CD4-positive, alpha-beta T cell (primary cell): Measurements from ENCODE around the gene ECPAS. TPM values are rescaled to one million over a fixed set of nuclear protein-coding genes. Genes with fewer than 3 reads are reported as not detected.

ENCODE experiments used
- ATAC-seq: fragments of 200-7000 bp; cut with Tn5 transposase; one replicate; pipeline ENCODE4 v1.10.0; 2022; ENCODE audit warnings: mild to moderate bottlenecking; ENCODE audit not compliant: poor library complexity
- CTCF ChIA-PET: fragments of 350-600 bp; sonication (Branson Sonifier 250); formaldehyde crosslinking; loops from one replicate; lab custom pipeline; 2021; ENCODE audit warnings: antibody characterized with exemption, inconsistent platforms; lab: Charles Lee
- POLR2A ChIA-PET: fragments of 350-600 bp; sonication (Branson Sonifier 250); formaldehyde crosslinking; loops from one replicate; lab custom pipeline; 2021; ENCODE audit warnings: antibody characterized with exemption, inconsistent platforms; lab: Charles Lee
- DNase-seq, 14 experiments: peaks; one replicate each; pipeline ENCODE4 v3.0.0-alpha.2; 2013 to 2020; ENCODE audit warnings: mixed read lengths in 2 of 14
- H3K27ac ChIP-seq, 2 donors: one replicate each; pipeline versions ENCODE4 v1.5.1 to v1.7.0; 2013; ENCODE audit warnings: low read length in 2 of 2, low read depth in 1 of 2, mild to moderate bottlenecking in 1 of 2
- H3K27me3 ChIP-seq, 2 experiments: 1 replicate in 1 of 2; 2 replicates in 1 of 2; pipeline versions ENCODE4 v1.6.1 to v1.7.0; 2013; ENCODE audit warnings: low read length in 2 of 2, control low read depth in 1 of 2, mild to moderate bottlenecking in 1 of 2, moderate library complexity in 1 of 2; ENCODE audit not compliant: insufficient read depth in 2 of 2, control insufficient read depth in 1 of 2
- H3K36me3 ChIP-seq: one replicate; pipeline ENCODE4 v1.6.1; 2013; ENCODE audit warnings: low read length, control low read depth; ENCODE audit not compliant: insufficient read depth
- H3K4me1 ChIP-seq: one replicate; pipeline ENCODE4 v1.6.1; 2013; ENCODE audit warnings: low read length, control low read depth; ENCODE audit not compliant: insufficient read depth
- H3K4me3 ChIP-seq: one replicate; pipeline ENCODE4 v1.5.1; 2013; ENCODE audit warnings: mild to moderate bottlenecking, low read length, moderate library complexity
- H3K9me3 ChIP-seq, 2 experiments: 1 replicate in 1 of 2; 2 replicates in 1 of 2; pipeline versions ENCODE4 v1.6.1 to v1.7.0; 2013; ENCODE audit warnings: low read length in 2 of 2, mild to moderate bottlenecking in 2 of 2, control low read depth in 1 of 2, moderate library complexity in 1 of 2; ENCODE audit not compliant: control insufficient read depth in 1 of 2, insufficient read depth in 1 of 2
- H3K27ac Mint-ChIP-seq: one replicate; pipeline ENCODE4 v1.8.0; 2020; ENCODE audit warnings: mixed read lengths
- H3K27me3 Mint-ChIP-seq: one replicate; pipeline ENCODE4 v1.8.0; 2021; ENCODE audit warnings: mixed read lengths
- H3K36me3 Mint-ChIP-seq: one replicate; pipeline ENCODE4 v1.8.0; 2021; ENCODE audit warnings: low read depth, mixed read lengths
- H3K4me1 Mint-ChIP-seq: one replicate; pipeline ENCODE4 v1.8.0; 2021; ENCODE audit warnings: low read depth, mixed read lengths
- H3K4me3 Mint-ChIP-seq: one replicate; pipeline ENCODE4 v1.8.0; 2020; ENCODE audit warnings: mild to moderate bottlenecking, mixed read lengths
- H3K9me3 Mint-ChIP-seq: one replicate; pipeline ENCODE4 v1.8.0; 2020; ENCODE audit warnings: mixed read lengths
- intact Hi-C, 2 experiments: fragments of 100-400 bp; cut with DNase I in 1 of 2; cut with micrococcal nuclease in 1 of 2; formaldehyde crosslinking; loops; one replicate each; pipeline versions ENCODE4 v1.15.1 to v1.9.0; 2023 to 2025; cut with DNase I, micrococcal nuclease
- total RNA-seq, 174 experiments: library from RNA in 2 of 174; stranded (reverse) in 2 of 174; gene quantifications; one replicate each; pipeline ENCODE4 v1.2.3 and lab custom pipeline; 2021 to 2026
- TF ChIP-seq, protein P1 (sequence below): fragments of 200-600 bp; IDR thresholded peaks from one replicate; pipeline ENCODE4 v1.8.0; 2022; ENCODE audit warnings: antibody characterized with exemption, mild to moderate bottlenecking

ECPAS gene
- total RNA-seq, 2 experiments from 2014 or later = 36.6 to 37.5 TPM

DNA sequence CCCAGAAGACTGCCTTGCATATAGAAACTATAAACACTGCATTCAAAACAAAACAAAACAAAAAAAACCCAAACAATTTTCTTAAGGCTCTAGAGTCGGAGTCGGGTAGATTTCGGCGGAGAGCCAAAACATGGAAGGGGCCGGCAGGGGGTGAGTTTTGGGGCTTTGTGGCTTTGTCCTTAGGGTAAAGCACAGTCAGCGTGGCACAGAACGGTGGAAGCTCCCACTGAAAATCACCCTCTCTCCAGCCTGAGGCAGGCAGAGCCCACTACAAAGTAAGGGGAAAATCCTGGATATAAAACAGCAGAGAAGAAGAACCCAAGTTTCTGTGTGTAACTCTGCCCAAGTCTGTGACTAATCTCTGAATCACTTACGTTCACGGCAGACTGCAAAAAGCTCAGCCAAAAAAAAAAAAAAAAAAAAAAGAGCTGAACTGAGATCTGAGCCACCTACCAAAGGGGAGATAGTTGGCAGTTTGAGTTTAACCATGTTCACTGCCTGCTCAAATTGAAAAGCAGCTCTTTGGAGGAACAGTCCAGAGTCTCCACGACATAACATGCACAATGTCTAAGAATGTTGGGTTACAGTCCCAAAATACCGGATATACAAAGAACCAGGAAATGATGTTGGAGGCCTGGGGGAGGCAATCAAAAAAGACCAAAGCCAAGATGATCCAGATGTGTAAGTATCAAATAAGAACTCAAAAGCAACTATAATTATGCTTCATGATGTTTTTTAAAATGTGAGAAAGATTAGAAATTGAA, 127.5 kb downstream of the ECPAS start:
- no peak overlapping the region for H3K27ac Mint-ChIP-seq
- no peak for DNase-seq
- H3K4me3 ChIP-seq = no peak overlapping the region
- no peak overlapping the region for H3K27ac ChIP-seq
- intact Hi-C loops = no loop called here
- TF ChIP-seq, protein P1, sequence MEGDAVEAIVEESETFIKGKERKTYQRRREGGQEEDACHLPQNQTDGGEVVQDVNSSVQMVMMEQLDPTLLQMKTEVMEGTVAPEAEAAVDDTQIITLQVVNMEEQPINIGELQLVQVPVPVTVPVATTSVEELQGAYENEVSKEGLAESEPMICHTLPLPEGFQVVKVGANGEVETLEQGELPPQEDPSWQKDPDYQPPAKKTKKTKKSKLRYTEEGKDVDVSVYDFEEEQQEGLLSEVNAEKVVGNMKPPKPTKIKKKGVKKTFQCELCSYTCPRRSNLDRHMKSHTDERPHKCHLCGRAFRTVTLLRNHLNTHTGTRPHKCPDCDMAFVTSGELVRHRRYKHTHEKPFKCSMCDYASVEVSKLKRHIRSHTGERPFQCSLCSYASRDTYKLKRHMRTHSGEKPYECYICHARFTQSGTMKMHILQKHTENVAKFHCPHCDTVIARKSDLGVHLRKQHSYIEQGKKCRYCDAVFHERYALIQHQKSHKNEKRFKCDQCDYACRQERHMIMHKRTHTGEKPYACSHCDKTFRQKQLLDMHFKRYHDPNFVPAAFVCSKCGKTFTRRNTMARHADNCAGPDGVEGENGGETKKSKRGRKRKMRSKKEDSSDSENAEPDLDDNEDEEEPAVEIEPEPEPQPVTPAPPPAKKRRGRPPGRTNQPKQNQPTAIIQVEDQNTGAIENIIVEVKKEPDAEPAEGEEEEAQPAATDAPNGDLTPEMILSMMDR = no peak
- H3K4me1 Mint-ChIP-seq = no peaks in the 10 kb centered on the region
- CTCF ChIA-PET = interaction anchor here (1.3 kb wide), 1 partner anchor 10 kb away, joined by 3 read pairs; no protein-coding TSS in a partner anchor
- no peaks in the 10 kb centered on the region for H3K36me3 ChIP-seq
- H3K9me3 Mint-ChIP-seq = no peaks in the 10 kb centered on the region
- H3K27me3 ChIP-seq = no peaks in the 10 kb centered on the region
- ATAC-seq = no peak
- no peak overlapping the region for H3K4me3 Mint-ChIP-seq
- H3K27me3 Mint-ChIP-seq = no peaks in the 10 kb centered on the region
- no peaks in the 10 kb centered on the region for H3K9me3 ChIP-seq
- POLR2A ChIA-PET = no interaction called here
- no peaks in the 10 kb centered on the region for H3K4me1 ChIP-seq
- no peaks in the 10 kb centered on the region for H3K36me3 Mint-ChIP-seq

DNA sequence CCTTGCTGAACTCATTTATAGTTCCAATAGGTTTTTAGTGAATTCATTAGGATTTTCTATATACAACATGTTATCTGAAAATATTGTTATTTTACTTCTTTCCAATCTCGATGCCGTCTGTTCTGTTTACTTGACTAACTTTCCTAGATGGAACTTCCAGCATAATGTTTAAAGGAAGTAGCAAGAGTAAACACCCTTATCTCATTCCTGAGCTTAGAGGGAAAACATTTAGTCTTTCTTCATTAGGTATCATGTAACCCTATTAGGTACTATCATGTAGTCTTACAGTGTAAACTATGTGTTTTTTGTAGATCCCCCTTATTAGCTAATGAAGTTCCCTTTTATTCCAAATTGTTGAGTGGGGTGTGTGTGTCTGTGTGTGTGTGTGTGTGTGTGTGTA, 131.6 kb downstream of the ECPAS start:
- TF ChIP-seq, protein P1 = no peak
- Mint-ChIP-seq H3K27ac (no peak overlapping the region), H3K36me3 (no peaks in the 10 kb centered on the region), H3K27me3 (peaks cover 17% of the 10 kb centered on the region), H3K4me1 (no peaks in the 10 kb centered on the region), H3K4me3 (no peak overlapping the region), H3K9me3 (no peaks in the 10 kb centered on the region)
- CTCF ChIA-PET = no interaction called here
- no peaks in the 10 kb centered on the region for H3K9me3 ChIP-seq
- no peak for DNase-seq
- no peaks in the 10 kb centered on the region for H3K36me3 ChIP-seq
- H3K27me3 ChIP-seq = no peaks in the 10 kb centered on the region
- no peak for ATAC-seq
- H3K27ac ChIP-seq = no peak overlapping the region
- intact Hi-C loops = no loop called here
- POLR2A ChIA-PET = no interaction called here
- H3K4me3 ChIP-seq = no peak overlapping the region
- no peaks in the 10 kb centered on the region for H3K4me1 ChIP-seq

DNA sequence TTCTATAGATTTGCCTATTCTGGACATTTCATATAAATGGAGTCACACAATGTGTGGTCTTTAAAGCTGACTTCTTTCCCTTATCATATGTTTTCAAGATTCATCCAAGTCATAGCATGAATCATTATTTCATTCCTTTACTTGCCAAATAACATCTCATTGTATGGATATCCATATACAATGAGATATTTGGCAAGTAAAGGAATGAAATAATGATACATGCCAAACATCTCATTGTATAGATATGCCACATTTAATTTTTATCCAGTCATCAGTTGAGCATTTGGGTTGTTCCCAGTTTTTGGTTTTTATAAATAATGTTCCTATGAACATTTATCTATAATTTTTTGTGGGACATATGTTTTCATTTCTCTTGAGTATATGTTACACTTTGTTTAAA, 133.6 kb downstream of the ECPAS start:
- TF ChIP-seq, protein P1 = no peak
- no peaks in the 10 kb centered on the region for H3K4me1 Mint-ChIP-seq
- Histone ChIP-seq H3K27me3 (no peaks in the 10 kb centered on the region), H3K27ac (no peak overlapping the region), H3K4me1 (no peaks in the 10 kb centered on the region), H3K9me3 (no peaks in the 10 kb centered on the region), H3K36me3 (no peaks in the 10 kb centered on the region), H3K4me3 (no peak overlapping the region)
- no peaks in the 10 kb centered on the region for H3K9me3 Mint-ChIP-seq
- POLR2A ChIA-PET = no interaction called here
- peaks cover 29% of the 10 kb centered on the region for H3K27me3 Mint-ChIP-seq
- no peak for ATAC-seq
- no peak overlapping the region for H3K4me3 Mint-ChIP-seq
- H3K27ac Mint-ChIP-seq = no peak overlapping the region
- no peak for DNase-seq
- intact Hi-C loops = no loop called here
- CTCF ChIA-PET = no interaction called here
- H3K36me3 Mint-ChIP-seq = no peaks in the 10 kb centered on the region
